Activated CD8-positive, alpha-beta T cell treated with anti-CD3 and anti-CD28 coated beads for 36 hours (primary cell): ENCODE results near the gene ALG1L2. TPM values are rescaled to one million over a fixed set of nuclear protein-coding genes. Genes with fewer than 3 reads are reported as not detected.
A peak's percentile ranks its signal among the peaks of the same experiment; 100 is the strongest.
"Not testable (repeated sequence)": the region's sequence is repeated elsewhere in the genome, so short reads cannot be mapped to it uniquely, and the experiment has no call there.

Experiments
- ATAC-seq: fragments of 200-7000 bp; cut with Tn5 transposase; one replicate; pipeline ENCODE4 v1.10.0; 2021; ENCODE audit warnings: mild to moderate bottlenecking, moderate library complexity
- CTCF ChIA-PET: fragments of 350-600 bp; sonication (Branson Sonifier 250); formaldehyde crosslinking; loops from one replicate; lab custom pipeline; 2021; ENCODE audit warnings: antibody characterized with exemption; lab: Charles Lee
- POLR2A ChIA-PET: fragments of 350-600 bp; sonication (Branson Sonifier 250); formaldehyde crosslinking; loops from one replicate; lab custom pipeline; 2021; ENCODE audit warnings: antibody characterized with exemption; lab: Charles Lee
- DNase-seq: peaks from one replicate; pipeline ENCODE4 v3.0.0-alpha.2; 2020
- H3K27ac Mint-ChIP-seq: one replicate; pipeline ENCODE4 v1.8.0; 2021; ENCODE audit warnings: mild to moderate bottlenecking, mixed read lengths
- H3K27me3 Mint-ChIP-seq: one replicate; pipeline ENCODE4 v1.8.0; 2021; ENCODE audit warnings: mixed read lengths
- H3K36me3 Mint-ChIP-seq: one replicate; pipeline ENCODE4 v1.8.0; 2021; ENCODE audit warnings: low read depth, mixed read lengths
- H3K4me1 Mint-ChIP-seq: one replicate; pipeline ENCODE4 v1.8.0; 2021; ENCODE audit warnings: low read depth, mixed read lengths
- H3K4me3 Mint-ChIP-seq: one replicate; pipeline ENCODE4 v1.8.0; 2021; ENCODE audit warnings: mild to moderate bottlenecking, moderate library complexity, mixed read lengths
- H3K9me3 Mint-ChIP-seq: one replicate; pipeline ENCODE4 v1.8.0; 2021; ENCODE audit warnings: mixed read lengths
- intact Hi-C: fragments of 100-400 bp; cut with micrococcal nuclease; formaldehyde crosslinking; loops from one replicate; pipeline ENCODE4 v1.10.0; 2022
- total RNA-seq, 2 experiments: library from RNA; stranded (reverse); gene quantifications; one replicate each; pipeline ENCODE4 v1.2.3, GENCODE V29; 2021
- TF ChIP-seq, protein P1 (sequence below): fragments of 200-600 bp; IDR thresholded peaks from one replicate; pipeline ENCODE4 v1.8.0; 2022; ENCODE audit warnings: antibody characterized with exemption, mild to moderate bottlenecking

The ALG1L2 gene
- total RNA-seq, 2 experiments from 2014 or later: 0.60 TPM; not detected in 1

DNA sequence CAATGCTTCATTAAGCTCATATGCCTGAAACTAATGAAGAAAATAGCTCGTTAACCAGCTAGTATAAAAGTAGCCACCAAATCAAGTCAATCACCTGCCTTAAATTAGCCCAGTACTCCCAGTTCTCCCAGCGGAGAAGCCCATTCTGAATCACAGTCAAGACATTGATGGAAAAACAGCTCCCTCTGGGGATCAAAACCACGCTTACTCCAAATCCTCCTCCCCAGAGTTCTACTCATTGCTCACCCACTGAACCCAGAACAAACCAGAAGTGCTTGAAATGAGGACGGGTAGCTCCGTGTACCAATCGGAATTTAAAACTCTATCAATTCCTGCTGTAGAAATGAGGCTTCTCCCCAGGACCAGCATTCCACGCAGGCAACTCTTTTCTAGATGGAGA lies 54.7 kb downstream of the ALG1L2 start:
- intact Hi-C loops, H3K4me1 Mint-ChIP-seq, DNase-seq, H3K9me3 Mint-ChIP-seq, H3K4me3 Mint-ChIP-seq, H3K27ac Mint-ChIP-seq, H3K36me3 Mint-ChIP-seq, POLR2A ChIA-PET, ATAC-seq, H3K27me3 Mint-ChIP-seq, CTCF ChIA-PET: not testable (repeated sequence)

DNA sequence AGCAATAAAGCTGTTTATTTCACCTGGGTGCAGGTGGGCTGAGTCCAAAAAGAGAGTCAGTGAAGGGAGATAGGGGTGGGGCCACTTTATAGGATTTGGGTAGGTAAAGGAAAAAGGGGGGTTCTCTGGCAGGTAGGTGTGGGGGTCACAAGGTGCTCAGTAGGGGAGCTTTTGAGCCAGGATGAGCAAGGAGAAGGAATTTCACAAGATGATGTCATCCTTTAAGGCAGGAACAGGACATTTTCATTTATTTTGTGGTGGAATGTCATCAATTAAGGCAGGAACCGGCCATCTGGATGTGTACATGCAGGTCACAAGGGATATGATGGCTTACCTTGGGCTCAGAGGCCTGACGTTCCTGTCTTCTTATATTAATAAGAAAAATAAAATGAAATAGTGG lies 56.1 kb downstream of the ALG1L2 start:
- H3K9me3 Mint-ChIP-seq, H3K36me3 Mint-ChIP-seq, H3K27me3 Mint-ChIP-seq, H3K27ac Mint-ChIP-seq, DNase-seq, CTCF ChIA-PET, H3K4me1 Mint-ChIP-seq, H3K4me3 Mint-ChIP-seq, ATAC-seq, intact Hi-C loops: not testable (repeated sequence)
- POLR2A ChIA-PET: interaction anchor here (0.6 kb wide), 1 partner anchor 725 kb away, joined by 3 read pairs; no protein-coding TSS in a partner anchor

DNA sequence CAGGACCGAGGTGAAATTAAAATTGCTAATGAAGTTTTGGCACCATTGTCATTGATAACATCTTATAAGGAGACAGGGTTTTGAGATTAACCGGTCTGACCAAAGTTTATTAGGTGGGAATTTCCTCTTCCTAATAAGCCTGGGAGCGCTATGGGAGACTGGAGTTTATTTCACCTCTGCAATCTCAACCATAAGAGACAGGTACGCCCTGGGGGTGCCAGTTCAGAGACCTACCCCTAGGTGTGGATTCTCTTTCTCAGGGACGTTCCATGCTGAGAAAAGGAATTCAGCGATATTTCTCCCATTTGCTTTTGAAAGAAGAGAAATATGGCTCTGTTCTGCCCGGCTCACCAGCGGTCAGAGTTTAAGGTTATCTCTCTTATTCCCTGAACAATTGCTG lies 57.4 kb downstream of the ALG1L2 start:
- H3K9me3 Mint-ChIP-seq, H3K4me1 Mint-ChIP-seq, H3K27ac Mint-ChIP-seq, intact Hi-C loops, DNase-seq, H3K27me3 Mint-ChIP-seq, H3K36me3 Mint-ChIP-seq, ATAC-seq, CTCF ChIA-PET, POLR2A ChIA-PET, H3K4me3 Mint-ChIP-seq: not testable (repeated sequence)

DNA sequence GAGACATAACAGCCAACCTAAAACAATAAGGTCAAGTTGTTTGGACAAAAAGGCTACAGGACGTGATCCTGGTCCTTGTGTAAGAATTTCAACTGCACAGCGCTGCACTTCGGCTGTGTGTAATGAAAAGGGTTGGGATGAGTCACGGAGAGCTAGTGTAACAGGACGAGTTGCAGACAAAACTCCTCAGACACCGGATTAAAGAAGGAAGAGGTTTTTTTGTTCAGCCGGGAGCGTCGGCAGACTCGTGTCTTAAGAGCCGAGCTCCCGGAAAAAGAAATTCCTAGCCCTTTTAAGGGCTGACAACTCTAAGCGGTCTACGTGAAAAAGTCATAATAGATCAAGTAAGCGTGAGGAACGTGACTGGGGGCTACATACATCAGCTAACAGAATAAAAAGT lies 59.1 kb downstream of the ALG1L2 start:
- H3K4me1 Mint-ChIP-seq, H3K36me3 Mint-ChIP-seq, H3K27me3 Mint-ChIP-seq, H3K4me3 Mint-ChIP-seq, ATAC-seq, DNase-seq, intact Hi-C loops, H3K27ac Mint-ChIP-seq, POLR2A ChIA-PET, H3K9me3 Mint-ChIP-seq, CTCF ChIA-PET: not testable (repeated sequence)

DNA sequence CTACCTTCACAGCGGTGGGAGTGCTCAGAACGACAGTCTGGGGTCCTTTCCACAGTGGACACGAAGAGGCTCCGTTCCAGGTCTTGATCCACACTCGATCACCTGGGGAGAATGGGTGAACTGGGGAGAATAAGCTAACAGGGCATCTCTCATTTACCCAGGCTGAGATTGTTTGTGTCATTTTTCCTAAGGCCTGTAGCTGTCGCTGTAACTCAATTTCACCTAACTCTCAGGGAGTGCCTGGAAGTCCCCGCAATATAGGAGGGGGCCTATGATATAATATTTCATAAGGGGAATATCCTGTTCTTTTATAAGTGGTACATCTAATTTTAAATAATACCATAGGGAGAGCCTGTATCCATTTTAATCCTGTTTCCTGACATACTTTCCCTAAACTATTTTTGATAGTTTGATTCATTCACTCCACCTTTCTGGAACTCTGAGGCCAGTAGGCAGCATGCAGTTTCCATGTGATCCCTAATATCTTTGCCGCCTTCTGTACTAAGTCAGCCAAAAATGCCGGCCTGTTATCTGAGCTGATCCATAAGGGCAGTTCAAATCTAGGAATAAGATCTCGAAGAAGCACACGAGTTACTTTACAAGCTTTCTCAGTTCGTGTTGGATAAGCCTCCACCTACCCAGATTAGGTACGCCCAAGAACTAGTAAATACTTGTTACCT lies 62.2 kb downstream of the ALG1L2 start:
- H3K27ac Mint-ChIP-seq, ATAC-seq: not testable (repeated sequence)

DNA sequence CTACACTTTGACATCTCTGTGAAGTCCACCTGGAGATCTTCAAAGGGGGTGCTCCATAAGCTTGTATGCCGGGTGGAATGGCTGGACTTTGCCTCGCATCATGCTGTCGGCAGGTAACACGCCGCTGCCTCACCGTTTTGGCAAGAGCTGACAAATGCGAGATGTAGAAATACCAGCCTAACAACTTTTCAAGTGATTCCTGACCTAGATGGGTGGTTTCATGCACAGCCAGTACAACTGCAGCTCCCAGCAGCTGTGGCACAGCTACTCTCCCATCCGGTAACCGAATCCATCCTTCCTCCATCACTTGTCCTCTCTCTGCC lies 62.7 kb downstream of the ALG1L2 start:
- H3K36me3 Mint-ChIP-seq, H3K4me3 Mint-ChIP-seq, CTCF ChIA-PET, H3K27ac Mint-ChIP-seq, H3K4me1 Mint-ChIP-seq, POLR2A ChIA-PET, H3K27me3 Mint-ChIP-seq, ATAC-seq, H3K9me3 Mint-ChIP-seq, DNase-seq, intact Hi-C loops: not testable (repeated sequence)

More for the DNA sequence above, 62.2 kb downstream of the ALG1L2 start:
- H3K27me3 Mint-ChIP-seq, H3K4me1 Mint-ChIP-seq, H3K36me3 Mint-ChIP-seq, POLR2A ChIA-PET, H3K9me3 Mint-ChIP-seq, intact Hi-C loops, CTCF ChIA-PET, DNase-seq, H3K4me3 Mint-ChIP-seq: not testable (repeated sequence)
- TF ChIP-seq, protein P1, sequence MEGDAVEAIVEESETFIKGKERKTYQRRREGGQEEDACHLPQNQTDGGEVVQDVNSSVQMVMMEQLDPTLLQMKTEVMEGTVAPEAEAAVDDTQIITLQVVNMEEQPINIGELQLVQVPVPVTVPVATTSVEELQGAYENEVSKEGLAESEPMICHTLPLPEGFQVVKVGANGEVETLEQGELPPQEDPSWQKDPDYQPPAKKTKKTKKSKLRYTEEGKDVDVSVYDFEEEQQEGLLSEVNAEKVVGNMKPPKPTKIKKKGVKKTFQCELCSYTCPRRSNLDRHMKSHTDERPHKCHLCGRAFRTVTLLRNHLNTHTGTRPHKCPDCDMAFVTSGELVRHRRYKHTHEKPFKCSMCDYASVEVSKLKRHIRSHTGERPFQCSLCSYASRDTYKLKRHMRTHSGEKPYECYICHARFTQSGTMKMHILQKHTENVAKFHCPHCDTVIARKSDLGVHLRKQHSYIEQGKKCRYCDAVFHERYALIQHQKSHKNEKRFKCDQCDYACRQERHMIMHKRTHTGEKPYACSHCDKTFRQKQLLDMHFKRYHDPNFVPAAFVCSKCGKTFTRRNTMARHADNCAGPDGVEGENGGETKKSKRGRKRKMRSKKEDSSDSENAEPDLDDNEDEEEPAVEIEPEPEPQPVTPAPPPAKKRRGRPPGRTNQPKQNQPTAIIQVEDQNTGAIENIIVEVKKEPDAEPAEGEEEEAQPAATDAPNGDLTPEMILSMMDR: peak; percentile 26

DNA sequence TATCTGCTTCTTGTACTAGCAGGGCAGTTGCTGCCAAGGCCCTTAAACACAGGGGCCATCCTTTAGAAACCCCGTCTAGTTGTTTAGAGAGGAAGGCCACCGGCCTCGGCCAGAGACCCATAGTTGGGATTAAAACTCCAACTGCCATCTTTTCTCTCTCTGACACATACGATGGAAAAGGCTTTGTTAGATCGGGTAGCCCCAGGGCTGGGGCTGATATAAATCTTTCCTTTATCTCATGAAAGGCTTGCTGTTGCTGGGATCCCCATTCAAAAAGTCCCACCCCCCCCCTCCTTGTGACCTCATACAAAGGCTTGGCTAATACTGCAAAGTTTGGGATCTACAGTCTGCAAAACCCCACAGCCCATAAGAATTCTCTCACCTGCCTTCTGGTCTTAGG lies 63.8 kb downstream of the ALG1L2 start:
- H3K4me1 Mint-ChIP-seq, H3K27ac Mint-ChIP-seq, H3K9me3 Mint-ChIP-seq, H3K4me3 Mint-ChIP-seq, ATAC-seq, H3K36me3 Mint-ChIP-seq, DNase-seq, CTCF ChIA-PET, POLR2A ChIA-PET, intact Hi-C loops, H3K27me3 Mint-ChIP-seq: not testable (repeated sequence)

DNA sequence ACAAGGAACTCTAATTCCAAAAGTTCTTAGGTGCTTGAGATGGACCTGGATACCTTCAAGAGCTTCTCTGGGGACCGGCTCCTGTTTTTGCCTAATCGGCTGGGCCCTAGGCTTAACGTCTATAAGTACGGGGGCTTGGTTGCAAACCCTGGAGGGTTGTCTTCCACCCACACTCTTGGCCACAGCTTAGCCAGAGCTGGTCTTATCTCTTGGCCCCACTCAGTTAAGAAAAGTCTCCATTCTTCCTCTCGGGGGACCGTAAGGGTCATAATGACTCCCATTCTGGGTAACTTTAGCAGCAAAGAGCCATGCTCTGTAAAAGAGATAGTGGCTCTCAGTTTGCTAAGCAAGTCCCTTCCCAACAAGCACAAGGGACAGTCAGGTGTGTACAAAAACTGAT lies 64.8 kb downstream of the ALG1L2 start:
- POLR2A ChIA-PET, ATAC-seq, H3K4me1 Mint-ChIP-seq, H3K9me3 Mint-ChIP-seq, H3K4me3 Mint-ChIP-seq, H3K27ac Mint-ChIP-seq, intact Hi-C loops, DNase-seq, H3K27me3 Mint-ChIP-seq, H3K36me3 Mint-ChIP-seq, CTCF ChIA-PET: not testable (repeated sequence)

Other genes starting within 250 kb of the ALG1L2 start
- gene TMCC1, start 188.1 kb upstream of the ALG1L2 start, total RNA-seq: 10 to 100 TPM; 14.1 to 18.0 TPM
- not detected for gene TRH, start 107.1 kb upstream of the ALG1L2 start, total RNA-seq